HepG2 (cell line): ENCODE measurements around the gene GTF2I. TPM values are rescaled to one million over a fixed set of nuclear protein-coding genes. Genes with fewer than 3 reads are reported as not detected.

Experiments
- ATAC-seq: fragments of 200-7000 bp; cut with Tn5 transposase; 3 replicates; pipeline ENCODE4 v1.9.1; 2020; ENCODE audit warnings: mild to moderate bottlenecking, moderate library complexity
- BruUV-seq: library from RNA; stranded (reverse); fragments of 400-500 nt; replicated peaks from 2 replicates; lab custom pipeline; 2021; lab: Mats Ljungman, UMichigan
- CTCF ChIA-PET: fragments of 300-600 bp; formaldehyde crosslinking; extraction: SDS; loops from one replicate; lab custom pipeline; 2021; ENCODE audit warnings: low total read pairs, inconsistent platforms, low intra/inter-chr PET ratio; lab: Yijun Ruan, JAX
- POLR2A ChIA-PET: fragments of 350-600 bp; sonication (Branson Sonifier 250); formaldehyde crosslinking; loops from one replicate; lab custom pipeline; 2020; ENCODE audit warnings: antibody characterized with exemption, inconsistent platforms; lab: Yijun Ruan, JAX
- DNase-seq: peaks from one replicate; pipeline ENCODE4 v3.0.0-alpha.2; 2015; ENCODE audit warnings: low spot score
- FAIRE-seq: peaks from 3 replicates; lab custom pipeline; 2011; peaks lifted over from hg19 to GRCh38; lab: Jason Lieb, UNC
- H2AFZ ChIP-seq: one replicate; pipeline ENCODE4 v1.6.1; 2011; ENCODE audit warnings: low read length, inconsistent platforms
- H3K27ac ChIP-seq: fragments of 300-600 bp; 3 replicates; pipeline ENCODE4 v1.8.0; 2011; ENCODE audit warnings: mixed run types, mild to moderate bottlenecking, mixed read lengths, low read length, inconsistent platforms; ENCODE audit not compliant: insufficient read depth; ENCODE audit errors: extremely low read length
- H3K27me3 ChIP-seq, 2 experiments: fragments of 200-600 bp in 1 of 2; 2 replicates in 1 of 2; 3 replicates in 1 of 2; pipeline versions ENCODE4 v1.6.0 to v1.8.0; 2011; ENCODE audit warnings: low read length in 2 of 2, mild to moderate bottlenecking in 2 of 2, moderate library complexity in 2 of 2, inconsistent platforms in 1 of 2; ENCODE audit not compliant: insufficient read depth in 2 of 2, control insufficient read depth in 1 of 2
- H3K36me3 ChIP-seq, 2 experiments: fragments of 200-600 bp in 1 of 2; replicated peaks in 1 of 2; 2 replicates in 1 of 2; 3 replicates in 1 of 2; pipeline versions ENCODE4 v1.5.1 to v1.8.0; 2011; ENCODE audit warnings: low read length in 2 of 2, inconsistent platforms in 1 of 2; ENCODE audit not compliant: insufficient read depth in 2 of 2, control insufficient read depth in 1 of 2
- H3K4me1 ChIP-seq: 2 replicates; pipeline ENCODE4 v1.5.1; 2012; ENCODE audit warnings: low read length, inconsistent platforms; ENCODE audit not compliant: insufficient read depth
- H3K4me2 ChIP-seq: 2 replicates; pipeline ENCODE4 v1.6.0; 2011; ENCODE audit warnings: low read depth, low read length, inconsistent platforms
- H3K4me3 ChIP-seq, 3 experiments: fragments of 200-600 bp in 1 of 3; sonication (generic), shearing (Covaris generic) in 1 of 3; replicated peaks in 1 of 3; 2 replicates each; pipeline ENCODE4 v1.5.1; 2011 to 2016; ENCODE audit warnings: low read length in 3 of 3, inconsistent platforms in 2 of 3, low read depth in 2 of 3, mild to moderate bottlenecking in 2 of 3, control low read depth in 1 of 3, mixed read lengths in 1 of 3; ENCODE audit not compliant: insufficient read depth in 1 of 3
- H3K79me2 ChIP-seq: one replicate; pipeline ENCODE4 v1.6.1; 2011; ENCODE audit warnings: low read length, inconsistent platforms; ENCODE audit not compliant: insufficient read depth
- H3K9ac ChIP-seq: 2 replicates; pipeline ENCODE4 v1.6.0; 2011; ENCODE audit warnings: mild to moderate bottlenecking, low read depth, low read length, inconsistent platforms; ENCODE audit not compliant: insufficient read depth
- H3K9me3 ChIP-seq: 2 replicates; pipeline ENCODE4 v1.5.1; 2012; ENCODE audit warnings: mild to moderate bottlenecking, low read length
- H4K20me1 ChIP-seq: 2 replicates; pipeline ENCODE4 v1.6.0; 2011; ENCODE audit warnings: inconsistent platforms, mild to moderate bottlenecking, low read length, moderate library complexity; ENCODE audit not compliant: insufficient read depth
- MAFK ChIP-seq, 2 experiments: IDR thresholded peaks in 1 of 2; conservative IDR thresholded peaks in 1 of 2; 2 replicates each; pipeline ENCODE4 v1.6.1; 2011; ENCODE audit warnings: improper control_type of control experiment in 2 of 2, low read length in 2 of 2
- MEF2D ChIP-seq: sonication (generic); formaldehyde crosslinking; IDR thresholded peaks from 2 replicates; pipeline ENCODE4 v1.5.1; 2020; ENCODE audit warnings: mild to moderate bottlenecking, missing genetic modification reagents
- NFE2L2 ChIP-seq: fragments of 150-350 bp; IDR thresholded peaks from 2 replicates; pipeline ENCODE4 v1.6.1; 2014; ENCODE audit warnings: low read length
- TEAD3 ChIP-seq: optimal IDR thresholded peaks from 2 replicates; pipeline ENCODE3; 2016; ENCODE audit warnings: borderline replicate concordance
- THAP8 ChIP-seq: sonication (generic); formaldehyde crosslinking; IDR thresholded peaks from 2 replicates; pipeline ENCODE4 v1.5.1; 2020; ENCODE audit warnings: missing genetic modification reagents, mild to moderate bottlenecking, borderline replicate concordance
- ZNF598 ChIP-seq: sonication (generic); formaldehyde crosslinking; IDR thresholded peaks from 2 replicates; pipeline ENCODE4 v1.5.1; 2020; ENCODE audit warnings: mild to moderate bottlenecking, missing genetic modification reagents, borderline replicate concordance
- ZNF768 ChIP-seq: sonication (generic); formaldehyde crosslinking; IDR thresholded peaks from 2 replicates; pipeline ENCODE4 v1.4.0; 2020; ENCODE audit warnings: missing genetic modification reagents
- ZXDC ChIP-seq: sonication (generic); formaldehyde crosslinking; IDR thresholded peaks from 2 replicates; pipeline ENCODE4 v1.5.0; 2020; ENCODE audit warnings: mild to moderate bottlenecking, missing genetic modification reagents
- WGBS: methylation state at CpG from one replicate; pipeline ENCODE4 v1.1.6; 2017; ENCODE audit warnings: low lambda C conversion rate; 5-methylcytosine and 5-hydroxymethylcytosine counted together
- in situ Hi-C: cut with HindIII; loops from 2 replicates; pipeline ENCODE4 v1.10.0; 2017; ENCODE audit warnings: low pct_unique_long_range_greater_than_20kb; ENCODE audit not compliant: extremely low pct_ligation_motif_present
- intact Hi-C: fragments of 100-400 bp; cut with micrococcal nuclease; formaldehyde crosslinking; loops from one replicate; pipeline ENCODE4 v1.10.0; 2022; ENCODE audit not compliant: unreplicated experiment
- polyA plus RNA-seq, 8 experiments: library from polyadenylated mRNA; depleted of rRNA in 3 of 8; stranded (reverse) in 7 of 8; unstranded in 1 of 8; fragments of >200 nt; fragmentation: Illumina TruSeq in 4 of 8; extraction: Trizol in 4 of 8; gene quantifications; 2 replicates each; pipeline versions ENCODE4 v1.2.1 to v1.2.3, GENCODE V29; 2011 to 2016; ENCODE audit warnings: low read depth in 4 of 8, missing spikeins in 1 of 8, mixed read lengths in 1 of 8; ENCODE audit not compliant: insufficient read depth in 1 of 8
- total RNA-seq, 5 experiments: library from RNA; depleted of rRNA; stranded (reverse); fragments of >200 nt; fragmentation: Illumina TruSeq; extraction: Trizol; gene quantifications; 2 replicates each; pipeline ENCODE4 v1.2.3, GENCODE V29; 2016; ENCODE audit warnings: low read depth in 1 of 5

The GTF2I gene
- total and polyA plus RNA-seq, 2 of the 13 experiments (the other 11 are each of a cell fraction or from before 2014, with no cell fraction given): 74.6 to 125 TPM

- WGBS: 97% methylated on average over 7 of the region's 7 CpGs
- peaks cover 2 to 50% of the 10 kb centered on the region in 2 experiments; a peak in 3 of 5 replicates for H3K36me3 ChIP-seq
- H3K27ac ChIP-seq: no peak overlapping the region
- H3K4me1 ChIP-seq: peaks cover 20% of the 10 kb centered on the region
- no peaks in the 10 kb centered on the region for H3K27me3 ChIP-seq
- no peak overlapping the region for H2AFZ ChIP-seq
- H3K4me3 ChIP-seq: no peak overlapping the region
- H3K9ac ChIP-seq: no peak overlapping the region
- POLR2A ChIA-PET: interaction anchor here (1.2 kb wide), 1 partner anchor 17 kb away, joined by 3 read pairs; the partner anchor contains the start of gene GTF2I
- no peak for TF ChIP-seq TEAD3 (CRISPR knock-in tag)
- 0 out of 4 replicates have a peak, but pooled peaks of 1 of the 2 experiments have one; percentile 1 for TF ChIP-seq MAFK (conservative IDR thresholded peaks at IDR 0.05 in 1 of 2, IDR thresholded peaks at IDR 0.05 in 1 of 2; ENCODE audit: low read length in 2 of 2)
- H3K9me3 ChIP-seq: no peaks in the 10 kb centered on the region
- in situ Hi-C loops (no loop called here), intact Hi-C loops (no loop called here)
- BruUV-seq: no TSS peak
- DNase-seq: no peak
- ATAC-seq: no peak
- H3K4me2 ChIP-seq: no peak overlapping the region
- peaks cover 55% of the 10 kb centered on the region for H4K20me1 ChIP-seq
- CTCF ChIA-PET: no interaction called here
- peaks cover 90% of the 10 kb centered on the region for H3K79me2 ChIP-seq
- no peak for FAIRE-seq
Measured at GRCh38 chr7:74674166-74674565, 16.6 kb downstream of the GTF2I start.

- no peak for TF ChIP-seq ZNF768 (CRISPR knock-in tag)
- TF ChIP-seq NFE2L2: no peak
- no peak for TF ChIP-seq ZNF598
- no peak for TF ChIP-seq THAP8
- no peak for TF ChIP-seq MEF2D (CRISPR knock-in tag)
- no peak for TF ChIP-seq ZXDC (CRISPR knock-in tag)
- peaks cover 38% of the 10 kb centered on the region for H4K20me1 ChIP-seq
- H3K36me3 ChIP-seq: peaks cover 0 to 35% of the 10 kb centered on the region in 2 experiments; a peak in 3 of 5 replicates
- ATAC-seq: no peak
- H3K27me3 ChIP-seq: no peaks in the 10 kb centered on the region
- in situ Hi-C loops (no loop called here), intact Hi-C loops (no loop called here)
- 96% methylated on average over 3 of the region's 3 CpGs for WGBS
- H3K27ac ChIP-seq: no peak overlapping the region
- H3K9me3 ChIP-seq: no peaks in the 10 kb centered on the region
- no peak overlapping the region for H3K4me2 ChIP-seq
- ChIA-PET CTCF (no interaction called here), POLR2A (no interaction called here)
- no peak overlapping the region for H3K9ac ChIP-seq
- H3K79me2 ChIP-seq: peaks cover 91% of the 10 kb centered on the region
- FAIRE-seq: no peak
- no peak for DNase-seq
- H2AFZ ChIP-seq: no peak overlapping the region
- H3K4me1 ChIP-seq: no peaks in the 10 kb centered on the region
- no peak overlapping the region for H3K4me3 ChIP-seq
- BruUV-seq: TSS peak; percentile 21
Measured at GRCh38 chr7:74682829-74683228, 25.3 kb downstream of the GTF2I start.
